Heart left ventricle (tissue), 16 donors: ENCODE data around the gene SLC24A4. TPM values are rescaled to one million over a fixed set of nuclear protein-coding genes. Genes with fewer than 3 reads are reported as not detected.

Source experiments
- ATAC-seq, 4 donors: fragments of 200-7000 bp; cut with Tn5 transposase; one replicate each; pipeline ENCODE4 v1.9.1; 2020 to 2022; ENCODE audit warnings: moderate library complexity in 4 of 4, mild to moderate bottlenecking in 3 of 4, moderate number of reproducible peaks in 1 of 4
- DNase-seq, 5 donors: peaks; one replicate each; pipeline ENCODE4 v3.0.0-alpha.2; 2020
- H3K27ac ChIP-seq, 12 donors: fragments of 200-600 bp; sonication (generic) in 4 of 12; one replicate each; pipeline versions ENCODE4 v1.5.0 to v1.8.0; 2016 to 2022; ENCODE audit warnings: mild to moderate bottlenecking in 2 of 12
- H3K27me3 ChIP-seq, 9 donors: fragments of 200-600 bp; sonication (generic) in 2 of 9; one replicate each; pipeline versions ENCODE4 v1.5.1 to v1.8.0; 2016 to 2022; ENCODE audit warnings: mild to moderate bottlenecking in 3 of 9
- H3K36me3 ChIP-seq, 9 donors: fragments of 200-600 bp; sonication (generic) in 2 of 9; one replicate each; pipeline versions ENCODE4 v1.5.0 to v1.8.0; 2018 to 2022; ENCODE audit warnings: mild to moderate bottlenecking in 2 of 9
- H3K4me1 ChIP-seq, 12 donors: fragments of 200-600 bp; sonication (generic) in 4 of 12; one replicate each; pipeline versions ENCODE4 v1.5.0 to v1.8.0; 2016 to 2022; ENCODE audit warnings: mild to moderate bottlenecking in 3 of 12
- H3K4me3 ChIP-seq, 12 donors: fragments of 200-600 bp; sonication (generic) in 4 of 12; one replicate each; pipeline versions ENCODE4 v1.5.0 to v1.8.0; 2017 to 2022; ENCODE audit warnings: mild to moderate bottlenecking in 9 of 12, moderate library complexity in 4 of 12
- H3K9me3 ChIP-seq, 12 donors: fragments of 200-600 bp; sonication (generic) in 4 of 12; one replicate each; pipeline versions ENCODE4 v1.5.0 to v1.8.0; 2016 to 2022; ENCODE audit warnings: mild to moderate bottlenecking in 1 of 12
- POLR2A ChIP-seq, 2 donors: fragments of 450-650 bp; IDR thresholded peaks; one replicate each; pipeline ENCODE4 v1.6.1; 2017; ENCODE audit warnings: antibody characterized with exemption in 2 of 2, mild to moderate bottlenecking in 2 of 2, moderate library complexity in 2 of 2
- WGBS, 4 donors: extraction: QIAGEN DNeasy Blood & Tissue Kit in 2 of 4; methylation state at CpG; one replicate each; pipeline versions ENCODE4 v1.1.5 to v1.1.7; 2013 to 2018; 5-methylcytosine and 5-hydroxymethylcytosine counted together
- intact Hi-C, 10 donors: fragments of 100-400 bp; cut with DNase I; formaldehyde crosslinking; loops; one replicate each; pipeline versions ENCODE4 v1.11.1 to v1.14.2; 2022
- polyA plus RNA-seq, 2 donors: library from polyadenylated mRNA; stranded (reverse); fragments of 200-250 nt; gene quantifications; one replicate each; pipeline ENCODE4 v1.2.3, GENCODE V29; 2013
- total RNA-seq, 9 donors: library from RNA; depleted of rRNA in 2 of 9; stranded (reverse); fragments of >200 nt in 2 of 9; fragmentation: NEBNext Ultra II Directional in 3 of 9; extraction: Animal tissue kit (Norgen Biotek cat#: 25700) in 3 of 9; gene quantifications; one replicate each; pipeline versions ENCODE4 v1.1.0 to v1.2.4, GENCODE V29; 2016 to 2023
- TF ChIP-seq, protein P1 (sequence below), 12 donors: fragments of 200-600 bp; sonication (generic) in 4 of 12; IDR thresholded peaks; one replicate each; pipeline versions ENCODE4 v1.5.0 to v1.8.0; 2018 to 2022; ENCODE audit warnings: antibody characterized with exemption in 12 of 12, mild to moderate bottlenecking in 5 of 12
- donor health status: ischemic (EF 13 %, LVEDD 7.1; RV severe dilation, severe dysfunction).
- donor health status: healthy with polysubstance abuse.
- donor health status: DM: no; HTN: yes; CAD: no.
- donor health status: DM: no; HTN: no; CAD: no.
- donor health status: ischemic (EF 25% LVEDD 6.9; RV normal size, moderate dysfunction).
- donor health status: ischemic (EF 25% LVEDD 5.7; RV mildly dilated, moderate dysfunction).
- donor health status: healthy.
- donor health status: DM: yes; HTN: yes; CAD: no.
- donor health status: ischemic (EF 35%, LVEDD 5.7; RV mildly dilated, moderate dysfunction).
- donor health status: nonischemic (EF 11% LVEDD 7.7; RV severe dilation, severe dysfunction).
- donor health status: DM: yes; HTN: yes; CAD: no.
- donor health status: PGD.
- donor health status: ischemic (EF 29% LVEDD 5.4; RV normal size, mild dysfunction).
- donor health status: nonischemic (EF 23%, LVEDD 6.1; RV moderate dilation, normal function).

SLC24A4 gene
- total and polyA plus RNA-seq, 11 donors: 0.05 to 1.6 (median 0.23) TPM

DNA sequence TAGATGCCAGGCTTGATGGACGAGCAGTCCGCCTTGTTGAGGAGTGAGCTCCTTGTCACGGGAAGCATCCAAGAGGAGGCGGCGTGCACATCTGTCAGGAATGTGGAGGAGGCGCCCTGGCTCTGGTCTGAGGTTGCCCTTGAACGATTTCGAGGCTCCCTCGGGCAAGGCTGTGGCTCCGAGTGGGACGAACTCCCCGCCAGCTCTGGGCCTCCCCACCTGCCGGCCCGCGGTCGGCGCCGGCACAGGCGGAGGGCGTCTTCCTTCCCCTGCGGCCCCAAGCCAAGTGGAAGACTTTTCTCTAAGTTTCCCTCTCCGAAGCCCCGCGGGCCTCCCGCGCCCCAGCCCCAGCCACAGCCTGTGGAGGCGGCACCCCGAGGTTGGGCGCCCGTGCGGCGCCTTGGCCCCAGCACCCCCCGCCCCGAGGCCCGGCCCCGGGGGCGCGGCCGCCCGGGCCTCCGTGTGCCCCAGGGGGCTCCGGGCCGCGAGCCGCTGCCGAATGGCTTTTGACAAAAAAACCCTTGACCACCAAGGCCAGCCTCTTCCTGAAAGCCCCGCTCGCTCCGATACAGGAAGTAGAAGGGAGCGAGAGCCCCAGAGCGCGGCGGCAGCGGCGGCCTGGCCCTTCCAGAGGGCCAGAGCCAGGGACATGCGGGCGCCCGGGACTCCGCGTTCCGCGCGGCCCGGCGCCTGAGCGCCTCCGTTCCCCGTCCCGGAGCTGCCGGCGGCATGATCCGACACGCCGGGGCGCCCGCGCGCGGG is 190.4 kb downstream of the SLC24A4 start, which contains the start of gene RIN3:
Gene RIN3 (plus strand): TSS at position 578 of the 762 bp plus-strand sequence. CDS start 152 bp downstream, at position 730.
- H3K9me3 ChIP-seq: no peaks in the 10 kb centered on the region
- H3K4me1 ChIP-seq: peaks cover 0 to 72% (median 25%) of the 10 kb centered on the region in 12 donors
- H3K36me3 ChIP-seq: no peaks in the 10 kb centered on the region
- TF ChIP-seq, protein P1, sequence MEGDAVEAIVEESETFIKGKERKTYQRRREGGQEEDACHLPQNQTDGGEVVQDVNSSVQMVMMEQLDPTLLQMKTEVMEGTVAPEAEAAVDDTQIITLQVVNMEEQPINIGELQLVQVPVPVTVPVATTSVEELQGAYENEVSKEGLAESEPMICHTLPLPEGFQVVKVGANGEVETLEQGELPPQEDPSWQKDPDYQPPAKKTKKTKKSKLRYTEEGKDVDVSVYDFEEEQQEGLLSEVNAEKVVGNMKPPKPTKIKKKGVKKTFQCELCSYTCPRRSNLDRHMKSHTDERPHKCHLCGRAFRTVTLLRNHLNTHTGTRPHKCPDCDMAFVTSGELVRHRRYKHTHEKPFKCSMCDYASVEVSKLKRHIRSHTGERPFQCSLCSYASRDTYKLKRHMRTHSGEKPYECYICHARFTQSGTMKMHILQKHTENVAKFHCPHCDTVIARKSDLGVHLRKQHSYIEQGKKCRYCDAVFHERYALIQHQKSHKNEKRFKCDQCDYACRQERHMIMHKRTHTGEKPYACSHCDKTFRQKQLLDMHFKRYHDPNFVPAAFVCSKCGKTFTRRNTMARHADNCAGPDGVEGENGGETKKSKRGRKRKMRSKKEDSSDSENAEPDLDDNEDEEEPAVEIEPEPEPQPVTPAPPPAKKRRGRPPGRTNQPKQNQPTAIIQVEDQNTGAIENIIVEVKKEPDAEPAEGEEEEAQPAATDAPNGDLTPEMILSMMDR (IDR thresholded peaks at IDR 0.05): no peak
- peak in 1 of 2 donors; percentile 37 for TF ChIP-seq POLR2A (IDR thresholded peaks at IDR 0.05)
- H3K27me3 ChIP-seq: no peaks in the 10 kb centered on the region
- DNase-seq (peak; percentile 69 to 88 (median 77)), ATAC-seq (peak in 3 of 4 donors; percentile 56 to 73 (median 71))
- peak within 1 kb of the TSS; percentile 80 to 95 (median 87) for H3K27ac ChIP-seq
- 4 to 11% (median 6%) methylated on average over 29 to 79 of the region's 79 CpGs for WGBS, 4 donors
- intact Hi-C loops: loop anchor here in 3 of 10 donors (1.0 to 5.0 kb wide), 2 partner anchors 52 to 56 kb away; no protein-coding TSS in a partner anchor
- H3K4me3 ChIP-seq: peak within 1 kb of the TSS; percentile 65 to 94 (median 78)

DNA sequence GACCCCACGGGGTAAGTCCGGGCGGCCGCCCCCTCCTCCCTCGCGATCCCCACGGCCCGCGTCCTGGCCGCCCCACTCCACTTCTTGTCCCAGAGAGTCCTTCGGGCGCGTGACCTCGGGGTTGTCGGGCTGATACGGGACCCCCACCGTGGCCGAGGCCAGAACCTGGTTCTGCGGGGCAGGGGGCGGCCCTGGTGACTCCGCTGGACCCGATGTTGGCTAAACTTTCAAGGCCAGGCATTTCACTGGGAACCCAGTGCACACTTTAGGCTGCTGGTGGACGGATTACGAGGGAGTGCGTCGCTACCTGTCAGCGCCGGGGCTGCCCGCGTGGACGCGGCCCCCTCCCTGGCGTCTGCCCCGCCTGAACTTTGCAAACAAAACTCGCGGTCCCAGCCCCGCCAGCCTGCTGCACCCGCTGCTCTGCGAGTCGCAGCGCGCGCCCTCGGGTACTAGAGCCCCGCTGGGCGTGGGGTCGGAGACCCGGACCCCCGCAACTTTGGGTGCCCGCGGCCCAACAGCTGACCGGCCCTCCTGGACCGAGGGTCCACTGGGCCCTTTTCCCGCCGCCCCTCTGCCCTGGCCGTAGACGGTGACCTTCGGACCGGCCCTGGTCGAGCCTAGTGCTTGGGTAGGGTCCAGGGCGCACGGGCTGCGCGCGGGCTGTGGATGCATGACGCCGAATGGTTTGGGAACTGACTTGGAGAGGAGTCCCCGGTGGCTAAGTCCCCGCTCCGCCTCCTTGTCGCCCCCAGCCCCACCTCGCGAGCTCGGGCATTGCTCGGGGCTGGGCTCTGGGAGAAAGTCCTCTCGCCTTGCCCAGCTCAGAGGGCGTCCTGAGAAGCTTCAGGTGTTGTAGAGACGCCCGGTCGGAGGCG is 191.2 kb downstream of the SLC24A4 start:
- TF ChIP-seq, protein P1 (IDR thresholded peaks at IDR 0.05): no peak
- TF ChIP-seq POLR2A (IDR thresholded peaks at IDR 0.05): no peak
- H3K4me3 ChIP-seq: peak overlapping the region; percentile 65 to 94 (median 78)
- ATAC-seq: peak in 3 of 4 donors; percentile 36 to 48 (median 36)
- H3K9me3 ChIP-seq: no peaks in the 10 kb centered on the region
- no peaks in the 10 kb centered on the region for H3K36me3 ChIP-seq
- WGBS, 4 donors: 4 to 10% (median 8%) methylated on average over 47 to 81 of the region's 81 CpGs
- intact Hi-C loops: loop anchor here in 3 of 10 donors (1.0 to 5.0 kb wide), 2 partner anchors 53 to 57 kb away; no protein-coding TSS in a partner anchor
- peak in 2 of 5 donors; percentile 45 to 74 for DNase-seq
- H3K27ac ChIP-seq: peak overlapping the region; percentile 80 to 95 (median 87)
- H3K4me1 ChIP-seq: peaks cover 0 to 77% (median 25%) of the 10 kb centered on the region in 12 donors
- no peaks in the 10 kb centered on the region for H3K27me3 ChIP-seq

DNA sequence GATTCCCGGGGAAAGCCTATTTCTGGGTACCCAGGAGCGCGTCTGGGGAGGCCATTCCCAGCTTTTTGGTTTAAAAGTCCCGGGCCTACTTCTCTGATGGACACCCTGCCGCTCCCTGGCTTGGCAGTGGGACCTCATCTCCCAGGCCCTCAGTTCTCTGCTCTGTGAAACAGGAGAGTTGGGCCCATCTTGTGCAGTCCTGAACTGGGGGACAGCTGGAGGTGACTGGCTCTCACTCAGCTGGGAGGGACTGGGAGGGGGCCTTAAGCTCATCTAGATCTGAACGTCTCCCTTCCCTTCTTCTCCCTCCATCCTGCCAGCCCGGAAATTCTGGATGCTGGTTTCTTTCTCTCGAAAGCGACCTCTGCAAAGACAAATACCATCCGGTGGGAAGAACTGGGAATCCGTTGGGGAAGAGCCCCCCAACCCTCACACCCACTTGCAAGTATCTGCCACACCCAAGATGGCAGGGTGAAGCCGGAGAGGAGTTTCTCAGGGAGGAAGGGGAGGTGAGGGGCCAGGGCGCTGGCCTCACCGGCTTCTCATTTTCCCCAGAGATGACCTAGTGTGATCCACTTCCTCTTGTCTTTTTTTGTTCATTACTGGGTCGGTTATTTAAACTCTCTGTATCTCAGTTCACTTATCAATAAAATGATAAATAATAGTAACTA is 192.0 kb downstream of the SLC24A4 start:
- intact Hi-C loops: loop anchor here in 3 of 10 donors (5.0 kb wide), 2 partner anchors 58 to 162 kb away; no protein-coding TSS in a partner anchor
- no peaks in the 10 kb centered on the region for H3K9me3 ChIP-seq
- DNase-seq (no peak), ATAC-seq (peak in 1 of 4 donors; percentile 1)
- H3K36me3 ChIP-seq: no peaks in the 10 kb centered on the region
- TF ChIP-seq POLR2A (IDR thresholded peaks at IDR 0.05): no peak
- TF ChIP-seq, protein P1 (IDR thresholded peaks at IDR 0.05): no peak
- H3K27me3 ChIP-seq: no peaks in the 10 kb centered on the region
- H3K27ac ChIP-seq: peak overlapping the region; percentile 80 to 95 (median 87)
- peaks cover 0 to 85% (median 28%) of the 10 kb centered on the region in 12 donors for H3K4me1 ChIP-seq
- 36 to 66% (median 51%) methylated on average over 15 of the region's 15 CpGs for WGBS, 4 donors
- peak overlapping the region; percentile 65 to 94 (median 78) for H3K4me3 ChIP-seq
